GM12878 (cell line): ENCODE measurements around the gene KHNYN.

Experiments used
- CHD4 ChIP-seq: fragments of 200-600 bp; sonication (generic); IDR thresholded peaks from 2 replicates; pipeline ENCODE4 v1.6.1; 2016; ENCODE audit warnings: mild to moderate bottlenecking
- E2F4 ChIP-seq: IDR thresholded peaks from 2 replicates; pipeline ENCODE4 v1.6.1; 2012; ENCODE audit warnings: low read depth, low read length, improper control_type of control experiment
- EGR1 ChIP-seq, 2 experiments: IDR thresholded peaks; 1 replicate in 1 of 2; 2 replicates in 1 of 2; pipeline ENCODE4 v1.6.1; 2011 to 2012; ENCODE audit warnings: low read depth in 2 of 2, low read length in 2 of 2, borderline replicate concordance in 1 of 2, mild to moderate bottlenecking in 1 of 2, moderate library complexity in 1 of 2
- ESRRA ChIP-seq: IDR thresholded peaks from 2 replicates; pipeline ENCODE4 v1.6.1; 2012; ENCODE audit warnings: mild to moderate bottlenecking, low read length, improper control_type of control experiment
- EZH2 ChIP-seq: IDR thresholded peaks from 2 replicates; pipeline ENCODE4 v1.6.1; 2012; ENCODE audit warnings: low read depth, mild to moderate bottlenecking, control low read depth, inconsistent platforms, low read length, borderline replicate concordance; ENCODE audit not compliant: control insufficient read depth
- MXI1 ChIP-seq: fragments of 150-350 bp; IDR thresholded peaks from 2 replicates; pipeline ENCODE4 v1.6.1; 2011; ENCODE audit warnings: low read depth, mild to moderate bottlenecking, inconsistent platforms, low read length, improper control_type of control experiment
- POU2F2 ChIP-seq: IDR thresholded peaks from 3 replicates; pipeline ENCODE4 v1.6.1; 2011; ENCODE audit warnings: low read depth, mild to moderate bottlenecking, low read length, borderline replicate concordance
- TAF1 ChIP-seq: IDR thresholded peaks from 2 replicates; pipeline ENCODE4 v1.6.1; 2011; ENCODE audit warnings: mild to moderate bottlenecking, low read depth, low read length, borderline replicate concordance
- ZBED1 ChIP-seq: IDR thresholded peaks from 2 replicates; pipeline ENCODE4 v1.6.1; 2016; ENCODE audit warnings: borderline replicate concordance
- TF ChIP-seq, protein P1 (sequence below), 3 experiments: IDR thresholded peaks in 2 of 3; conservative IDR thresholded peaks in 1 of 3; 2 replicates each; pipeline ENCODE4 v1.5.1; 2011; ENCODE audit warnings: low read depth in 3 of 3, low read length in 3 of 3, mild to moderate bottlenecking in 3 of 3, control low read depth in 2 of 3, moderate library complexity in 2 of 3, inconsistent platforms in 1 of 3, mixed read lengths in 1 of 3; ENCODE audit not compliant: control insufficient read depth in 2 of 3, insufficient read depth in 1 of 3; ENCODE audit errors: extremely low read depth in 1 of 3

DNA sequence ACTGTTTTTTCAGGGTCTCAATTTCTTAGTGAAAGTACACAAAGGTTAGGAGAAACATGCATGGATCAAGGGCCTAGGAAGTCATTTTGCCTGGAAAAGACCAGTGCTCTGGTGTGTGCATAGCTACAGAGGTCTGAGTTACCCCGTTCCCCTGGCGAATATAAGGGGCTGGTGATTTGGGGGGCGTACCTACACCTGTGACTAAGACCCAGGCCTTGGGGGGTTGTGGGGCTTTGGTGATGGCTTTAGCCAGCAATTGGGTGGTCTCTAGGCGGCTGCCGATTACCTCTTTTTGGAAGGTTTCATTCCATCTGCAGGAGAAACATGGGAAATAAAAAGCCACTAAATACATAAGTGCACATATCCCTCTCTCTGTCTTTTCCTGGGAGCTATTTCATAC, 11.7 kb downstream of the KHNYN start:
- TF ChIP-seq EZH2 (no peak), EGR1 (IDR thresholded peaks at IDR 0.05; ENCODE audit: borderline replicate concordance in 1 of 2, low read depth in 2 of 2, low read length in 2 of 2) (no peak), ZBED1 (no peak), E2F4 (no peak), TAF1 (no peak), POU2F2 (no peak), MXI1 (no peak), CHD4 (no peak), ESRRA (no peak)
- TF ChIP-seq, protein P1, sequence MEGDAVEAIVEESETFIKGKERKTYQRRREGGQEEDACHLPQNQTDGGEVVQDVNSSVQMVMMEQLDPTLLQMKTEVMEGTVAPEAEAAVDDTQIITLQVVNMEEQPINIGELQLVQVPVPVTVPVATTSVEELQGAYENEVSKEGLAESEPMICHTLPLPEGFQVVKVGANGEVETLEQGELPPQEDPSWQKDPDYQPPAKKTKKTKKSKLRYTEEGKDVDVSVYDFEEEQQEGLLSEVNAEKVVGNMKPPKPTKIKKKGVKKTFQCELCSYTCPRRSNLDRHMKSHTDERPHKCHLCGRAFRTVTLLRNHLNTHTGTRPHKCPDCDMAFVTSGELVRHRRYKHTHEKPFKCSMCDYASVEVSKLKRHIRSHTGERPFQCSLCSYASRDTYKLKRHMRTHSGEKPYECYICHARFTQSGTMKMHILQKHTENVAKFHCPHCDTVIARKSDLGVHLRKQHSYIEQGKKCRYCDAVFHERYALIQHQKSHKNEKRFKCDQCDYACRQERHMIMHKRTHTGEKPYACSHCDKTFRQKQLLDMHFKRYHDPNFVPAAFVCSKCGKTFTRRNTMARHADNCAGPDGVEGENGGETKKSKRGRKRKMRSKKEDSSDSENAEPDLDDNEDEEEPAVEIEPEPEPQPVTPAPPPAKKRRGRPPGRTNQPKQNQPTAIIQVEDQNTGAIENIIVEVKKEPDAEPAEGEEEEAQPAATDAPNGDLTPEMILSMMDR (IDR thresholded peaks at IDR 0.05 in 2 of 3, conservative IDR thresholded peaks at IDR 0.05 in 1 of 3; ENCODE audit: control insufficient read depth in 2 of 3, extremely low read depth in 1 of 3, insufficient read depth in 1 of 3, low read depth in 3 of 3, low read length in 3 of 3) = no peak
